WTC11 (cell line): ENCODE results near the gene CBFA2T3. TPM values are rescaled to one million over a fixed set of nuclear protein-coding genes. Genes with fewer than 3 reads are reported as not detected.

ENCODE experiments used
- ATAC-seq: fragments of 200-7000 bp; cut with Tn5 transposase; 2 replicates; pipeline ENCODE4 v1.10.0; 2021; ENCODE audit warnings: mild to moderate bottlenecking, moderate library complexity
- CTCF ChIA-PET: fragments of 300-600 bp; sonication (Branson Sonifier 250); formaldehyde crosslinking; loops from one replicate; lab custom pipeline; 2021; ENCODE audit warnings: antibody characterized with exemption; lab: Charles Lee
- POLR2A ChIA-PET: fragments of 350-600 bp; sonication (Branson Sonifier 250); formaldehyde crosslinking; loops from one replicate; lab custom pipeline; 2021; ENCODE audit warnings: antibody characterized with exemption; lab: Charles Lee
- DNase-seq: peaks from one replicate; pipeline ENCODE4 v3.0.0; 2021; ENCODE audit warnings: low spot score
- H3K27ac Mint-ChIP-seq: 2 replicates; pipeline ENCODE4 v1.8.0; 2021; ENCODE audit warnings: mixed read lengths
- H3K27me3 Mint-ChIP-seq: 2 replicates; pipeline ENCODE4 v1.8.0; 2021; ENCODE audit warnings: low read depth, mild to moderate bottlenecking, moderate library complexity, mixed read lengths
- H3K36me3 Mint-ChIP-seq: 2 replicates; pipeline ENCODE4 v1.8.0; 2021; ENCODE audit warnings: mixed read lengths
- H3K4me1 Mint-ChIP-seq: 2 replicates; pipeline ENCODE4 v1.8.0; 2022; ENCODE audit warnings: mixed read lengths
- H3K4me3 Mint-ChIP-seq: 2 replicates; pipeline ENCODE4 v1.8.0; 2021; ENCODE audit warnings: mild to moderate bottlenecking, moderate library complexity, mixed read lengths
- H3K9me3 Mint-ChIP-seq: 2 replicates; pipeline ENCODE4 v1.8.0; 2021; ENCODE audit warnings: mixed read lengths
- AFF4 ChIP-seq: sonication (generic); formaldehyde crosslinking; IDR thresholded peaks from 2 replicates; pipeline ENCODE4 v1.8.1; 2023; ENCODE audit warnings: mild to moderate bottlenecking, missing genetic modification reagents, borderline replicate concordance
- CBFB ChIP-seq: sonication (generic); formaldehyde crosslinking; IDR thresholded peaks from 2 replicates; pipeline ENCODE4 v1.8.1; 2022; ENCODE audit warnings: mild to moderate bottlenecking, low read depth, missing genetic modification reagents
- E2F1 ChIP-seq: sonication (generic); formaldehyde crosslinking; IDR thresholded peaks from 2 replicates; pipeline ENCODE4 v1.8.0; 2022; ENCODE audit warnings: mild to moderate bottlenecking, missing genetic modification reagents
- EMX1 ChIP-seq: fragments of 250-450 bp; sonication (Bioruptor Pico); IDR thresholded peaks from 2 replicates; pipeline ENCODE4 v1.8.0; 2021; ENCODE audit warnings: mild to moderate bottlenecking
- ERG ChIP-seq: fragments of 250-450 bp; sonication (Bioruptor Pico); IDR thresholded peaks from 2 replicates; pipeline ENCODE4 v1.8.0; 2021; ENCODE audit warnings: mild to moderate bottlenecking
- FOXJ3 ChIP-seq: sonication (generic); formaldehyde crosslinking; IDR thresholded peaks from 2 replicates; pipeline ENCODE4 v1.9.0; 2021; ENCODE audit warnings: missing genetic modification reagents, mild to moderate bottlenecking, borderline replicate concordance
- GTF2I ChIP-seq: fragments of 250-450 bp; sonication (Bioruptor Pico); conservative IDR thresholded peaks from 2 replicates; pipeline ENCODE4 v1.4.0; 2021; ENCODE audit warnings: mild to moderate bottlenecking
- IRF1 ChIP-seq: sonication (generic); formaldehyde crosslinking; IDR thresholded peaks from 2 replicates; pipeline ENCODE4 v1.8.0; 2023; ENCODE audit warnings: missing genetic modification reagents
- IRF2 ChIP-seq: sonication (generic); formaldehyde crosslinking; IDR thresholded peaks from 2 replicates; pipeline ENCODE4 v1.8.0; 2022; ENCODE audit warnings: low read depth, missing genetic modification reagents, borderline replicate concordance
- JAZF1 ChIP-seq: fragments of 250-450 bp; sonication (Bioruptor Pico); IDR thresholded peaks from 2 replicates; pipeline ENCODE4 v1.9.0; 2021; ENCODE audit warnings: moderate library complexity, mild to moderate bottlenecking, inconsistent platforms
- MYBL2 ChIP-seq: sonication (generic); formaldehyde crosslinking; IDR thresholded peaks from 2 replicates; pipeline ENCODE4 v1.8.1; 2023; ENCODE audit warnings: mild to moderate bottlenecking, moderate library complexity, missing genetic modification reagents
- NFATC4 ChIP-seq: fragments of 250-450 bp; sonication (Bioruptor Pico); IDR thresholded peaks from 2 replicates; pipeline ENCODE4 v1.9.0; 2021; ENCODE audit warnings: mild to moderate bottlenecking
- NFE2L1 ChIP-seq: sonication (generic); formaldehyde crosslinking; IDR thresholded peaks from 2 replicates; pipeline ENCODE4 v1.8.1; 2023; ENCODE audit warnings: missing genetic modification reagents
- NR2C2 ChIP-seq: sonication (generic); formaldehyde crosslinking; IDR thresholded peaks from 2 replicates; pipeline ENCODE4 v1.8.0; 2022; ENCODE audit warnings: mild to moderate bottlenecking, missing genetic modification reagents
- PREB ChIP-seq: sonication (generic); formaldehyde crosslinking; IDR thresholded peaks from 2 replicates; pipeline ENCODE4 v1.8.1; 2022; ENCODE audit warnings: mild to moderate bottlenecking, missing genetic modification reagents, moderate library complexity, borderline replicate concordance
- SMAD3 ChIP-seq: sonication (generic); formaldehyde crosslinking; IDR thresholded peaks from 2 replicates; pipeline ENCODE4 v1.8.0; 2022; ENCODE audit warnings: missing genetic modification reagents, mild to moderate bottlenecking, borderline replicate concordance
- TEAD4 ChIP-seq: sonication (generic); formaldehyde crosslinking; IDR thresholded peaks from 2 replicates; pipeline ENCODE4 v1.8.0; 2022; ENCODE audit warnings: mild to moderate bottlenecking, missing genetic modification reagents
- ZNF138 ChIP-seq: sonication (generic); formaldehyde crosslinking; conservative IDR thresholded peaks from 2 replicates; pipeline ENCODE4 v1.8.1; 2022; ENCODE audit warnings: mild to moderate bottlenecking, moderate library complexity, missing genetic modification reagents
- ZNF232 ChIP-seq: sonication (generic); formaldehyde crosslinking; IDR thresholded peaks from 2 replicates; pipeline ENCODE4 v1.8.0; 2022; ENCODE audit warnings: mild to moderate bottlenecking, missing genetic modification reagents
- ZNF317 ChIP-seq: sonication (generic); formaldehyde crosslinking; IDR thresholded peaks from 2 replicates; pipeline ENCODE4 v1.8.1; 2023; ENCODE audit warnings: low read depth, mild to moderate bottlenecking, moderate library complexity, missing genetic modification reagents, borderline replicate concordance
- ZNF512 ChIP-seq: sonication (generic); formaldehyde crosslinking; IDR thresholded peaks from 2 replicates; pipeline ENCODE4 v1.8.1; 2022; ENCODE audit warnings: missing genetic modification reagents, borderline replicate concordance
- total RNA-seq: library from RNA; stranded (reverse); gene quantifications from 3 replicates; pipeline ENCODE4 v1.2.3, GENCODE V29; 2021

Gene CBFA2T3
- total RNA-seq, 1 experiment from 2014 or later = 2.6 TPM

- DNase-seq = no peak
- ChIA-PET CTCF (interaction anchor here (0.6 kb wide), 1 partner anchor 204 kb away, joined by 3 read pairs; no protein-coding TSS in a partner anchor), POLR2A (no interaction called here)
- Mint-ChIP-seq H3K9me3 (no peaks in the 10 kb centered on the region), H3K4me3 (no peak overlapping the region), H3K27ac (no peak overlapping the region), H3K27me3 (no peaks in the 10 kb centered on the region), H3K4me1 (peaks cover 4% of the 10 kb centered on the region; the same call in 1 of the 2 replicates), H3K36me3 (no peaks in the 10 kb centered on the region)
- no peak for TF ChIP-seq TEAD4 (CRISPR knock-in tag)
- no peak for TF ChIP-seq IRF2
- TF ChIP-seq ZNF232 = no peak
- TF ChIP-seq JAZF1 (CRISPR knock-in tag) = no peak
- TF ChIP-seq NFE2L1 (CRISPR knock-in tag) = no peak
- TF ChIP-seq EMX1 (CRISPR knock-in tag) = no peak
- TF ChIP-seq ERG (CRISPR knock-in tag) = no peak
- TF ChIP-seq ZNF317 (CRISPR knock-in tag) = no peak
- TF ChIP-seq GTF2I (CRISPR knock-in tag) = no peak
- TF ChIP-seq NR2C2 (CRISPR knock-in tag) = no peak
- TF ChIP-seq ZNF138 (CRISPR knock-in tag) = no peak
- TF ChIP-seq CBFB (CRISPR knock-in tag) = no peak
- TF ChIP-seq E2F1 (CRISPR knock-in tag) = no peak
- TF ChIP-seq PREB (CRISPR knock-in tag) = no peak
- no peak for ATAC-seq
Observed at GRCh38 chr16:88988980-88989811, 12.2 kb upstream of the CBFA2T3 start.

- ATAC-seq (no peak), DNase-seq (no peak)
- CTCF ChIA-PET = interaction anchor here (2.4 kb wide), 1 partner anchor 248 kb away, joined by 6 read pairs; no protein-coding TSS in a partner anchor
- Mint-ChIP-seq H3K36me3 (no peaks in the 10 kb centered on the region), H3K27me3 (no peaks in the 10 kb centered on the region), H3K4me3 (no peak overlapping the region), H3K27ac (no peak overlapping the region), H3K9me3 (no peaks in the 10 kb centered on the region), H3K4me1 (0 out of 2 replicates have a peak, but pooled peaks cover 6% of the 10 kb centered on the region)
- TF ChIP-seq FOXJ3 (no peak), MYBL2 (CRISPR knock-in tag) (no peak), SMAD3 (no peak), ZNF512 (CRISPR knock-in tag) (no peak), AFF4 (no peak), IRF1 (no peak), NFATC4 (CRISPR knock-in tag) (no peak)
- POLR2A ChIA-PET = no interaction called here
Observed at GRCh38 chr16:88985521-88985920, 8.5 kb upstream of the CBFA2T3 start.
